IMR-90 (cell line): Measurements from ENCODE around the gene ZDBF2. TPM values are rescaled to one million over a fixed set of nuclear protein-coding genes. Genes with fewer than 3 reads are reported as not detected.
"Not testable (repeated sequence)": the region's sequence is repeated elsewhere in the genome, so short reads cannot be mapped to it uniquely, and the experiment has no call there.

Experiments used
- ATAC-seq: fragments of 200-7000 bp; cut with Tn5 transposase; 2 replicates; pipeline ENCODE4 v1.9.1; 2020; ENCODE audit warnings: low read depth, mild to moderate bottlenecking, moderate library complexity
- BruUV-seq: library from RNA; stranded (reverse); fragments of 400-500 nt; replicated peaks from 2 replicates; lab custom pipeline; 2021; lab: Mats Ljungman, UMichigan
- CTCF ChIA-PET: fragments of 300-600 bp; formaldehyde crosslinking; extraction: SDS; loops from one replicate; lab custom pipeline; 2021; ENCODE audit warnings: antibody characterized with exemption; lab: Yijun Ruan, JAX
- POLR2A ChIA-PET: fragments of 300-600 bp; sonication (Branson Sonifier 250); formaldehyde crosslinking; loops from one replicate; lab custom pipeline; 2022; ENCODE audit warnings: antibody characterized with exemption; ENCODE audit not compliant: unreplicated experiment; lab: Charles Lee
- DNase-seq: peaks from one replicate; pipeline ENCODE4 v3.0.0; 2013
- H2AFZ ChIP-seq: replicated peaks from 2 replicates; pipeline ENCODE3; 2013; ENCODE audit warnings: low read length, mild to moderate bottlenecking; ENCODE audit not compliant: poor library complexity
- H2AK5ac ChIP-seq: 2 replicates; pipeline ENCODE4 v1.6.1; 2013; ENCODE audit warnings: low read depth, low read length, inconsistent platforms
- H2AK9ac ChIP-seq: replicated peaks from 2 replicates; pipeline ENCODE3; 2013; ENCODE audit warnings: mild to moderate bottlenecking, low read depth, low read length, moderate library complexity; ENCODE audit not compliant: poor library complexity
- H2BK120ac ChIP-seq: 2 replicates; pipeline ENCODE4 v1.6.1; 2013; ENCODE audit warnings: low read depth, low read length, inconsistent platforms
- H2BK15ac ChIP-seq: 3 replicates; pipeline ENCODE4 v1.6.1; 2013; ENCODE audit warnings: low read depth, low read length, inconsistent platforms
- H2BK20ac ChIP-seq: 2 replicates; pipeline ENCODE4 v1.6.1; 2013; ENCODE audit warnings: low read depth, mild to moderate bottlenecking, inconsistent platforms, low read length, moderate library complexity
- H2BK5ac ChIP-seq: 2 replicates; pipeline ENCODE4 v1.6.1; 2013; ENCODE audit warnings: mild to moderate bottlenecking, low read depth, low read length, inconsistent platforms; ENCODE audit not compliant: poor library complexity, severe bottlenecking
- H3K14ac ChIP-seq: replicated peaks from 2 replicates; pipeline ENCODE4 v1.6.1; 2013; ENCODE audit warnings: low read depth, low read length, inconsistent platforms
- H3K18ac ChIP-seq: 2 replicates; pipeline ENCODE4 v1.6.1; 2013; ENCODE audit warnings: low read depth, low read length, control low read depth
- H3K23ac ChIP-seq: 2 replicates; pipeline ENCODE4 v1.6.1; 2013; ENCODE audit warnings: low read depth, low read length, inconsistent platforms
- H3K27ac ChIP-seq: 2 replicates; pipeline ENCODE4 v1.5.1; 2013; ENCODE audit warnings: mild to moderate bottlenecking, control low read depth, low read length; ENCODE audit not compliant: insufficient read depth
- H3K27me3 ChIP-seq: 2 replicates; pipeline ENCODE4 v1.6.1; 2013; ENCODE audit warnings: low read length; ENCODE audit not compliant: control insufficient read depth, insufficient read depth
- H3K36me3 ChIP-seq: 2 replicates; pipeline ENCODE4 v1.6.1; 2013; ENCODE audit warnings: low read length, mixed read lengths; ENCODE audit not compliant: control insufficient read depth, insufficient read depth
- H3K4ac ChIP-seq: 2 replicates; pipeline ENCODE4 v1.6.1; 2013; ENCODE audit warnings: low read depth, low read length, inconsistent platforms
- H3K4me1 ChIP-seq: 2 replicates; pipeline ENCODE4 v1.6.1; 2013; ENCODE audit warnings: low read length, mixed read lengths; ENCODE audit not compliant: control insufficient read depth, insufficient read depth
- H3K4me2 ChIP-seq: 2 replicates; pipeline ENCODE4 v1.6.1; 2013; ENCODE audit warnings: low read depth, mild to moderate bottlenecking, control low read depth, low read length, moderate library complexity
- H3K4me3 ChIP-seq: 2 replicates; pipeline ENCODE4 v1.5.1; 2013; ENCODE audit warnings: low read depth, mild to moderate bottlenecking, control low read depth, low read length, moderate library complexity; ENCODE audit not compliant: insufficient read depth
- H3K56ac ChIP-seq: 2 replicates; pipeline ENCODE4 v1.6.1; 2013; ENCODE audit warnings: low read length, inconsistent platforms; ENCODE audit not compliant: insufficient read depth; ENCODE audit errors: extremely low read depth
- H3K79me1 ChIP-seq, 2 experiments: 2 replicates each; pipeline ENCODE4 v1.6.1; 2013; ENCODE audit warnings: low read length in 2 of 2, inconsistent platforms in 1 of 2, low read depth in 1 of 2
- H3K9ac ChIP-seq: 2 replicates; pipeline ENCODE4 v1.6.1; 2013; ENCODE audit warnings: low read depth, low read length, control low read depth
- H3K9me1 ChIP-seq: 2 replicates; pipeline ENCODE4 v1.6.1; 2013; ENCODE audit warnings: low read length, inconsistent platforms; ENCODE audit not compliant: insufficient read depth
- H3K9me3 ChIP-seq: 2 replicates; pipeline ENCODE4 v1.6.1; 2013; ENCODE audit warnings: low read length; ENCODE audit not compliant: control insufficient read depth, insufficient read depth
- H4K20me1 ChIP-seq: 2 replicates; pipeline ENCODE4 v1.6.1; 2013; ENCODE audit warnings: low read length, inconsistent platforms; ENCODE audit not compliant: insufficient read depth
- H4K5ac ChIP-seq: 2 replicates; pipeline ENCODE4 v1.6.1; 2013; ENCODE audit warnings: mild to moderate bottlenecking, low read depth, low read length, control low read depth
- H4K8ac ChIP-seq, 2 experiments: 2 replicates each; pipeline ENCODE4 v1.6.1; 2013; ENCODE audit warnings: low read depth in 2 of 2, low read length in 2 of 2, control low read depth in 1 of 2, inconsistent platforms in 1 of 2
- H4K91ac ChIP-seq: 2 replicates; pipeline ENCODE4 v1.6.1; 2013; ENCODE audit warnings: low read depth, low read length, inconsistent platforms; ENCODE audit not compliant: insufficient read depth
- WGBS, 2 experiments: methylation state at CpG; one replicate each; pipeline versions ENCODE4 v1.1.5 to v1.1.7; 2013; ENCODE audit warnings: missing lambda C conversion rate in 2 of 2; ENCODE audit not compliant: insufficient read length in 1 of 2; ENCODE audit errors: extremely low coverage in 2 of 2; 5-methylcytosine and 5-hydroxymethylcytosine counted together
- dilution Hi-C: fragments of 300-500 bp; cut with HindIII; formaldehyde crosslinking; loops from one replicate; pipeline ENCODE4 v1.14.3; 2018; ENCODE audit warnings: low sequenced_read_pairs; ENCODE audit not compliant: unreplicated experiment
- in situ Hi-C: fragments of 300-500 bp; cut with MboI; formaldehyde crosslinking; loops from 3 replicates; pipeline ENCODE4 v1.14.3; 2019; ENCODE audit warnings: low sequenced_read_pairs, inconsistent platforms, mixed read lengths
- intact Hi-C: fragments of 100-400 bp; cut with micrococcal nuclease; formaldehyde crosslinking; loops from 2 replicates; pipeline ENCODE4 v1.10.0; 2022
- polyA plus RNA-seq, 3 experiments: library from polyadenylated mRNA; depleted of rRNA; stranded (reverse); fragments of >200 nt; gene quantifications; 2 replicates each; pipeline ENCODE4 v1.2.3, GENCODE V29; 2012; ENCODE audit warnings: low replicate concordance in 1 of 3
- total RNA-seq: library from RNA; depleted of rRNA; stranded (reverse); fragments of >200 nt; gene quantifications from 2 replicates; pipeline ENCODE4 v1.2.3, GENCODE V29; 2012

The ZDBF2 gene
- total and polyA plus RNA-seq, 2 of the 4 experiments (the other 2 are of a cell fraction): 1.9 to 10.2 TPM

DNA sequence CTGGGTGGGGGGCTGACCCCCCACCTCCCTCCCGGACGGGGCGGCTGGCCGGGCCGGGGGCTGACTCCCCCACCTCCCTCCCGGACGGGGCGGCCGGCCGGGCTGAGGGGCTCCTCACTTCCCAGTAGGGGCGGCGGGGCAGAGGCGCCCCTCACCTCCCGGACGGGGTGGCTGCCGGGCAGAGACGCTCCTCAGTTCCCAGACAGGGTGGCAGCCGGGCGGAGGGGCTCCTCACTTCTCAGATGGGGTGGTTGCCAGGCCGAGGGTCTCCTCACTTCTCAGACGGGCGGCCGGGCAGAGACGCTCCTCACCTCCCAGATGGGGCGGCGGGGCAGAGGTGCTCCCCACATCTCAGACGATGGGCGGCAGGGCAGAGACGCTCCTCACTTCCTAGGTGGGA is 82.4 kb downstream of the ZDBF2 start:
- H2AK5ac ChIP-seq, H2AK9ac ChIP-seq, H3K27me3 ChIP-seq, H3K14ac ChIP-seq, H2BK15ac ChIP-seq, H3K36me3 ChIP-seq, H3K9ac ChIP-seq, H3K79me1 ChIP-seq, H3K9me3 ChIP-seq, dilution Hi-C loops, H4K8ac ChIP-seq, H4K91ac ChIP-seq, H2BK120ac ChIP-seq, in situ Hi-C loops, H2BK20ac ChIP-seq, DNase-seq, H3K23ac ChIP-seq, CTCF ChIA-PET, H4K20me1 ChIP-seq, H3K18ac ChIP-seq, POLR2A ChIA-PET, H3K4ac ChIP-seq, H3K9me1 ChIP-seq, H3K4me1 ChIP-seq, intact Hi-C loops, ATAC-seq, H4K5ac ChIP-seq, H3K27ac ChIP-seq, H3K56ac ChIP-seq, H3K4me2 ChIP-seq, H2AFZ ChIP-seq, H2BK5ac ChIP-seq, H3K4me3 ChIP-seq, BruUV-seq: not testable (repeated sequence)
- no CpG with 5 or more reads among the region's 29 CpGs for WGBS, 2 experiments

DNA sequence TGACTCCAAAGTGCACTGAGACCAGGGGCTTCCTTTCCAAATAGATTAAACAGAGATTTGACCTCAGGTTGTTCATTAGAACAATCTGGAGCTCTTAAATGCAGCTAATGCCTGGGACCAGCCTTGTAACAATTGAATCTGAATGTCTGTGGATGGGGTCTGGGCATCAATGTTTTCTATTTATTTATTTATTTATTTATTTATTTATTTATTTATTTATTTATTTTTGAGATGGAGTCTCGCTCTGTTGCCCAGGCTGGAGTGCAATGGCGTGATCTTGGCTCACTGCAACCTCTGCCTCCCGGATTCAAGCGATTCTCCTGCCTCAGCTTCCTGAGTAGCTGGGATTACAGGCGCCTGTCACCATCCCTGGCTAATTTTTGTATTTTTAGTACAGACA is 86.4 kb downstream of the ZDBF2 start:
- H2AK5ac ChIP-seq, DNase-seq, ATAC-seq, H3K9me1 ChIP-seq, dilution Hi-C loops, POLR2A ChIA-PET, H4K91ac ChIP-seq, H3K27ac ChIP-seq, H2AK9ac ChIP-seq, H3K27me3 ChIP-seq, H2BK20ac ChIP-seq, H3K14ac ChIP-seq, H2BK15ac ChIP-seq, H4K20me1 ChIP-seq, H3K79me1 ChIP-seq, H3K36me3 ChIP-seq, in situ Hi-C loops, H3K4me1 ChIP-seq, intact Hi-C loops, H3K4me2 ChIP-seq, H2AFZ ChIP-seq, H3K9me3 ChIP-seq, H3K56ac ChIP-seq, H4K8ac ChIP-seq, H3K18ac ChIP-seq, H2BK5ac ChIP-seq, BruUV-seq, H3K23ac ChIP-seq, H3K9ac ChIP-seq, H3K4me3 ChIP-seq, CTCF ChIA-PET, H2BK120ac ChIP-seq, H4K5ac ChIP-seq, H3K4ac ChIP-seq: not testable (repeated sequence)
- WGBS, 2 experiments: 100% methylated on average over 1 of the region's 5 CpGs; no CpG with 5 or more reads in 1 of the 2 experiments
